NT2/D1 (cell line): ENCODE data around the gene PTPRT.

Source experiments
- SUZ12 ChIP-seq: IDR thresholded peaks from 2 replicates; pipeline ENCODE4 v1.6.1; 2011; ENCODE audit not compliant: insufficient read length, insufficient read depth; ENCODE audit errors: extremely low read depth
- YY1 ChIP-seq: IDR thresholded peaks from 2 replicates; pipeline ENCODE4 v1.6.1; 2011; ENCODE audit not compliant: insufficient read length, insufficient read depth

- no peak for TF ChIP-seq SUZ12
- no peak for TF ChIP-seq YY1
Observed at GRCh38 chr20:42649748-42650147, 540.0 kb downstream of the PTPRT start.
